SU-DHL-6 (cell line): ENCODE data around the gene PRKN.

Source experiments
- H2AFZ ChIP-seq: fragments of 200-600 bp; sonication (generic); 2 replicates; pipeline ENCODE4 v1.6.1; 2014; ENCODE audit warnings: low read depth, mild to moderate bottlenecking, moderate library complexity, mixed read lengths, antibody characterized with exemption, low read length; ENCODE audit not compliant: severe bottlenecking
- H3F3A ChIP-seq: fragments of 200-600 bp; shearing (Covaris generic); 2 replicates; pipeline ENCODE4 v1.6.0; 2016; ENCODE audit warnings: antibody characterized with exemption, mild to moderate bottlenecking; ENCODE audit not compliant: insufficient read depth
- H3K27ac ChIP-seq: fragments of 200-600 bp; sonication (generic); 2 replicates; pipeline ENCODE4 v1.5.1; 2016; ENCODE audit warnings: low read depth, mild to moderate bottlenecking, low read length, moderate library complexity, mixed read lengths
- H3K27me3 ChIP-seq: fragments of 200-600 bp; sonication (generic), shearing (Covaris generic); 2 replicates; pipeline ENCODE4 v1.6.0; 2014; ENCODE audit warnings: mild to moderate bottlenecking, low read length
- H3K36me3 ChIP-seq: fragments of 200-600 bp; sonication (generic); 2 replicates; pipeline ENCODE4 v1.6.1; 2014; ENCODE audit warnings: mild to moderate bottlenecking, low read length, mixed read lengths
- H3K4me2 ChIP-seq: fragments of 300-600, 200-600 bp; shearing (Covaris generic), sonication (generic); 2 replicates; pipeline ENCODE4 v1.6.0; 2014; ENCODE audit warnings: low read length, low read depth, mild to moderate bottlenecking; ENCODE audit not compliant: poor library complexity, severe bottlenecking
- H3K4me3 ChIP-seq: fragments of 200-600 bp; sonication (generic); 2 replicates; pipeline ENCODE4 v1.5.1; 2014; ENCODE audit warnings: antibody characterized with exemption, low read length, mild to moderate bottlenecking, mixed read lengths; ENCODE audit not compliant: insufficient read depth, poor library complexity, severe bottlenecking
- H3K79me2 ChIP-seq: fragments of 200-600 bp; sonication (generic); 2 replicates; pipeline ENCODE4 v1.6.1; 2014; ENCODE audit warnings: mild to moderate bottlenecking, low read length, moderate library complexity; ENCODE audit not compliant: insufficient read depth
- H3K9ac ChIP-seq: fragments of 200-600 bp; sonication (generic); 2 replicates; pipeline ENCODE4 v1.7.0; 2014; ENCODE audit warnings: mild to moderate bottlenecking, low read length
- H3K9me2 ChIP-seq: fragments of 200-600 bp; sonication (generic); replicated peaks from 2 replicates; pipeline ENCODE4 v1.6.1; 2014; ENCODE audit warnings: low read length; ENCODE audit not compliant: insufficient read depth
- H3K9me3 ChIP-seq: fragments of 200-600 bp; sonication (generic); 2 replicates; pipeline ENCODE4 v1.6.1; 2014; ENCODE audit warnings: low read length, mixed read lengths; ENCODE audit not compliant: insufficient read depth
- H4K20me1 ChIP-seq: fragments of 200-600 bp; sonication (generic); 2 replicates; pipeline ENCODE4 v1.6.1; 2014; ENCODE audit warnings: low read depth, mild to moderate bottlenecking, antibody characterized with exemption, low read length, moderate library complexity, mixed read lengths
- EZH2phosphoT487 ChIP-seq: fragments of 200-600 bp; sonication (generic), shearing (Covaris generic); conservative IDR thresholded peaks from 2 replicates; pipeline ENCODE4 v1.6.1; 2018; ENCODE audit warnings: mild to moderate bottlenecking, antibody characterized with exemption, low read length, moderate library complexity, mixed read lengths
- TF ChIP-seq, protein P1 (sequence below): fragments of 200-600 bp; sonication (generic); IDR thresholded peaks from one replicate; pipeline ENCODE4 v1.5.1; 2017; ENCODE audit warnings: antibody characterized with exemption, mild to moderate bottlenecking, low read length, moderate library complexity; ENCODE audit not compliant: insufficient read depth, poor library complexity, severe bottlenecking

The PRKN gene

DNA sequence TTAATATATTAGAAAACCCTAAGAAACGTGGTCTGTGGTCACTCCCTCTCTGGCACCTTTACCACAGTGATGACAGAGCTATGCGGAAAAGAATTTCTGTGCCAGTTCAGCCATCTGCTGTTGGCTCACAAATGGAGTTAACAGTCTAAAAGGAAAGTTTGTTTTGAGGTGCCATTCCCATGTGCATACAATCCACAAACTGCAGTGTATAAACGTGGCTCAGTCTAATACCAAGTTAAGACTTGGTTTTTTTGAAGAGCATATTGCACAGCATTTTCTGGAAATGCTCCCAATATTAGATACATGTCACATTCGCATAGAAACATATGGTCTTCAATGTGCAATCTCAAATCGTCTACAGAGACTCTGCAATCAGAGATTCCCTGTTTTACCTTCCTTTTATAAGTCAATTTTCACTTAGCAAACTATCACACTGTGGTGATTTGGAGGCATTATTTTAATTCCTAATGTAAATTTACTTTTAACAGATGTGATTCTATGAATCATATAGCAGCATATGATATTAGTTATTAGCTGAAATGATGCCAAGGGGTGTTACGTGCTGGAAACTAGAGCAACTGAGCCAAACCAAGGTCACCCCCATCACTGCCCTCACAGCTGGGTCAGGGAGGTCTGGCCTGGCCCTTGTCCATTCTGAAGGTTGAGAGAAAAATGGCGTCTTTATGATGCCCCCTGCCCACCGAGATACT, 383.5 kb downstream of the PRKN start:
- Histone ChIP-seq H3K9me2 (no peaks in the 10 kb centered on the region), H3K27me3 (no peaks in the 10 kb centered on the region), H4K20me1 (no peaks in the 10 kb centered on the region), H3K27ac (no peak overlapping the region), H3K79me2 (no peaks in the 10 kb centered on the region), H3K9ac (no peak overlapping the region), H2AFZ (no peak overlapping the region), H3F3A (no peaks in the 10 kb centered on the region), H3K9me3 (no peaks in the 10 kb centered on the region), H3K4me3 (no peak overlapping the region), H3K36me3 (no peaks in the 10 kb centered on the region), H3K4me2 (no peak overlapping the region)
- TF ChIP-seq, protein P1, sequence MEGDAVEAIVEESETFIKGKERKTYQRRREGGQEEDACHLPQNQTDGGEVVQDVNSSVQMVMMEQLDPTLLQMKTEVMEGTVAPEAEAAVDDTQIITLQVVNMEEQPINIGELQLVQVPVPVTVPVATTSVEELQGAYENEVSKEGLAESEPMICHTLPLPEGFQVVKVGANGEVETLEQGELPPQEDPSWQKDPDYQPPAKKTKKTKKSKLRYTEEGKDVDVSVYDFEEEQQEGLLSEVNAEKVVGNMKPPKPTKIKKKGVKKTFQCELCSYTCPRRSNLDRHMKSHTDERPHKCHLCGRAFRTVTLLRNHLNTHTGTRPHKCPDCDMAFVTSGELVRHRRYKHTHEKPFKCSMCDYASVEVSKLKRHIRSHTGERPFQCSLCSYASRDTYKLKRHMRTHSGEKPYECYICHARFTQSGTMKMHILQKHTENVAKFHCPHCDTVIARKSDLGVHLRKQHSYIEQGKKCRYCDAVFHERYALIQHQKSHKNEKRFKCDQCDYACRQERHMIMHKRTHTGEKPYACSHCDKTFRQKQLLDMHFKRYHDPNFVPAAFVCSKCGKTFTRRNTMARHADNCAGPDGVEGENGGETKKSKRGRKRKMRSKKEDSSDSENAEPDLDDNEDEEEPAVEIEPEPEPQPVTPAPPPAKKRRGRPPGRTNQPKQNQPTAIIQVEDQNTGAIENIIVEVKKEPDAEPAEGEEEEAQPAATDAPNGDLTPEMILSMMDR: no peak
- no peak for TF ChIP-seq EZH2phosphoT487

DNA sequence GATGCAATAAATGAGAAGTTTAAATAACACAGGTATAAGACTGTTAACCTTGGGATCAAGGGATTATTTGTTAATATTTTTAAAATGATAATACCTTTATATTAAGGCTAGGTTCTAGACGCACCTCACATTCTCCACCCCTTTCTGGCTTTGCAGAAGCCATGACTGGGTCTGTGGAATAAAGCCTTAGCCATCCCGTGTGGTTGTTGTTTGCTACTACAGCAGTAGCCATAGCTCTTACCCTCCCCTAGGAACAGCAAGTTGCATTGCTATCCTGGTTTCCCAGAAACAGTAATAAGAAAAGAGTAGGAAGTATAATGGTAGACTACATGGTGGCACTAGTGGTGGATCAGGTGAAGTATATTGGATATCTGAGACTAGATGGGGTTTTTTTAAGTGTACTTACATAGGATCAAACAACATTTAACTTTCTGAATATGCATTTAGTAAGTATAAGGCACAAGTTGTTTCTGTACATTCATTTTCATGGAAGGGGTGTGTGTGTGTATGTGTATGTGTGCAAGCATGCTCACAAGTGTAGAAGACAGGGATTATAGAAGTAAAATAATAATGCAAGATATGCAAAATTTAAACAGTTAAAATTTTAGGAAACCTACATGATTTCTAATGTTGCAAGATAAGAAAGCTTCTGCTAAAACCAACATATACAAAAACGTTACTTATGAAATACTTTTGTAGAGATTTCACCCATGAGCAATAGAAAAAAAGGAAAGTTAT, 384.2 kb downstream of the PRKN start:
- Histone ChIP-seq H3K9ac (no peak overlapping the region), H3K9me3 (no peaks in the 10 kb centered on the region), H3K36me3 (no peaks in the 10 kb centered on the region), H3K79me2 (no peaks in the 10 kb centered on the region), H3K9me2 (no peaks in the 10 kb centered on the region), H2AFZ (no peak overlapping the region), H4K20me1 (no peaks in the 10 kb centered on the region), H3F3A (no peaks in the 10 kb centered on the region), H3K27ac (no peak overlapping the region), H3K4me2 (no peak overlapping the region), H3K4me3 (no peak overlapping the region), H3K27me3 (no peaks in the 10 kb centered on the region)
- TF ChIP-seq EZH2phosphoT487: no peak
- TF ChIP-seq, protein P1: no peak

DNA sequence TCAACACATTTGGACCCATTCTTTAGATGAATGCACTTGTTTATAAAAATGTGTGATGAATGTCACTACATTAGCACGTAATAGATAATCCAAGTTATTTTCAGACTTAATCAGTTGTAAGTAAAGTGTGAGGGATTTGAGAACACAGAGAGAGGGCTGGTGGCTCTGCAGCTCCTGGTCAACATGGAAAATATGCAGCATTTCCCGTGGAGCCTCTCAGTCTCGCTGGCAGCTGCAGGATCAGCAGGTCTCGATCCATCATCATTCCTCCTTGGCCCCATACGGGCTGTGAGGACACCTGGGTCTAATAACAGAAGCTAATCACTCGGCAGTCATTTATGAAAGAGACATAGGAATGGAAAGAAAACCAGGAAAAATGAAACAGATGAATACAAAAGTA, 390.2 kb downstream of the PRKN start:
- H3K27me3 ChIP-seq: no peaks in the 10 kb centered on the region
- H3K4me2 ChIP-seq: no peak overlapping the region
- no peaks in the 10 kb centered on the region for H3K9me2 ChIP-seq
- H3F3A ChIP-seq: no peaks in the 10 kb centered on the region
- H4K20me1 ChIP-seq: no peaks in the 10 kb centered on the region
- no peaks in the 10 kb centered on the region for H3K9me3 ChIP-seq
- no peaks in the 10 kb centered on the region for H3K79me2 ChIP-seq
- H2AFZ ChIP-seq: no peak overlapping the region
- H3K27ac ChIP-seq: no peak overlapping the region
- no peaks in the 10 kb centered on the region for H3K36me3 ChIP-seq
- H3K9ac ChIP-seq: no peak overlapping the region
- H3K4me3 ChIP-seq: no peak overlapping the region
- TF ChIP-seq, protein P1: no peak
- no peak for TF ChIP-seq EZH2phosphoT487
